CD4-positive, alpha-beta T cell treated with Interleukin-17A for 1 hour (primary cell): ENCODE results near the gene ADD3.

ENCODE experiments used
- DNase-seq: peaks from one replicate; pipeline ENCODE4 v3.0.0-alpha.2; 2020

ADD3 gene

GRCh38 chr10:110007701-110008517 lies at the start of gene ADD3:
Gene ADD3, plus strand, starts transcription at chr10:110007984. Its CDS starts 92,670 bp downstream, at chr10:110100654.
- DNase-seq = peak; percentile 94

- DNase-seq = no peak
Measured at GRCh38 chr10:109958059-109958458, 49.7 kb upstream of the ADD3 start.

GRCh38 chr10:109959259-109960145 lies 48.3 kb upstream of the ADD3 start:
- no peak for DNase-seq

- DNase-seq = no peak
Measured at GRCh38 chr10:109960682-109961081, 47.1 kb upstream of the ADD3 start.

- no peak for DNase-seq
Measured at GRCh38 chr10:109961174-109962001, 46.4 kb upstream of the ADD3 start.

GRCh38 chr10:109962247-109962646 lies 45.5 kb upstream of the ADD3 start:
- DNase-seq = no peak

GRCh38 chr10:109963439-109963838 lies 44.3 kb upstream of the ADD3 start:
- no peak for DNase-seq

- DNase-seq = no peak
Measured at GRCh38 chr10:109964318-109964717, 43.5 kb upstream of the ADD3 start.

- no peak for DNase-seq
Measured at GRCh38 chr10:109966961-109967738, 40.6 kb upstream of the ADD3 start.

GRCh38 chr10:109967739-109968088 lies 40.1 kb upstream of the ADD3 start:
- DNase-seq = no peak

GRCh38 chr10:109968953-109969759 lies 38.6 kb upstream of the ADD3 start:
- DNase-seq = no peak

- no peak for DNase-seq
Measured at GRCh38 chr10:109969760-109970346, 37.9 kb upstream of the ADD3 start.

- DNase-seq = no peak
Measured at GRCh38 chr10:109971634-109972033, 36.1 kb upstream of the ADD3 start.

GRCh38 chr10:109972372-109973001 lies 35.3 kb upstream of the ADD3 start:
- no peak for DNase-seq

GRCh38 chr10:109973326-109973829 lies 34.4 kb upstream of the ADD3 start:
- DNase-seq = no peak

- no peak for DNase-seq
Measured at GRCh38 chr10:109974504-109975191, 33.1 kb upstream of the ADD3 start.

GRCh38 chr10:109975244-109976190 lies 32.3 kb upstream of the ADD3 start:
- no peak for DNase-seq

GRCh38 chr10:109976681-109977080 lies 31.1 kb upstream of the ADD3 start:
- DNase-seq = no peak
